HuH-7 (cell line): Measurements from ENCODE around the gene EPAS1.

Source experiments
- DNase-seq: peaks from one replicate; pipeline ENCODE4 v3.0.0; 2011; ENCODE audit warnings: low spot score

Gene EPAS1

GRCh38 chr2:46410273-46411244 lies 113.4 kb downstream of the EPAS1 start:
- no peak for DNase-seq

DNA sequence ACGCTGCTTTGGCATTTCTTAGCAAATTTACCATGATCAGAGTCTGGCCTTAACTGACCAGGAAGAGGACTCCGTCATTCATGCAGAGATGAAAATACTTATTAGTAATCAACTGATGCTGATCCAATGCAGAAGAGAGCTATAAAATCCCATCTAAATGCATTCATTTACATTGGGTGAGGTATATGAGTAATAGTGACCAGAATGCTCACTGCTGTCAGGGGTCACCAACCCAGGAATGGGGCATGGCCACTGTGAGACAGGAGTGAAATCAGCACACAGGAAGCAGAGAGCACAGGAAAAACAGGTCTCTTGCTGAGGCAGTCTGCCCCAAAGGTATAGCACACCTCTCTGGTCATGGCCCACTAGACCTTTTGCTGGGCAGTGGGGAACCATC lies 114.0 kb downstream of the EPAS1 start:
- no peak for DNase-seq

DNA sequence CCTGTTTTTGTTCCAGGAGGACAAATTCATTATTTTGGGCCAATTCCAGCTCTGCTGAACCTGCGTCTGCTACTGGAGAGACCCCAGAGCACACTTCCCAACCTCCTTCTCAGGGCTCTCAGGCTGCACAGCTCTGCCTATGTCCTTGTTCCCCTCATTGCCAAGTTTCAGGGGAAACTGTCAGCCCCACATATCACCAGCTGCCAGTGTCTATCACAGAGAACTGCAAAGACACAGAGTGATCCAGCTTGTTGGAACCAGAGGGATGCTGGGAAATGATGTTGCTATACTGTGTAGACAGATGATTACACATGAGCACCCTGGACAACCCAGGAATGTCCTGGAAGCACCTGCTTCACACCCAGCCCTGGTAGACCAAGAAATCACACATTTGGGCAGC lies 114.8 kb downstream of the EPAS1 start:
- DNase-seq = no peak

DNA sequence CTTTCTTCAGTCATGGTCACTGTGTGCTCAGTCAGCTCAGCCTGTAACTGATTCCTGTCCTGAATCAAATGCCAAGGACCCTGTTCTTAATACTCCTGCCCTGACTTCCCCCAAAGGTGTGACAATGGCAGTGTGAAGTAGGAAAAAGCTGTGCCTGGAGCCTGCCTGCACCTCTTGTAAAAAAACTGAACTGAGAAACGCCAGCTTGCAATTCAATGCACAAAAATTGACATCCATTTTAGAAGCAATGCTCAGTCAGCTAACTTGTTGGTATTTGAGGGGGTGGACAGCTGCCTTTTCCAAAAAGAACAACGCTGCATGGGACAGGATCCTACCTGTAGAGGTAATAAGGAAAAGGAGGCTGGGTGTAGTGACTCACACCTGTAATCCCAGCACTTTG lies 115.9 kb downstream of the EPAS1 start:
- no peak for DNase-seq

DNA sequence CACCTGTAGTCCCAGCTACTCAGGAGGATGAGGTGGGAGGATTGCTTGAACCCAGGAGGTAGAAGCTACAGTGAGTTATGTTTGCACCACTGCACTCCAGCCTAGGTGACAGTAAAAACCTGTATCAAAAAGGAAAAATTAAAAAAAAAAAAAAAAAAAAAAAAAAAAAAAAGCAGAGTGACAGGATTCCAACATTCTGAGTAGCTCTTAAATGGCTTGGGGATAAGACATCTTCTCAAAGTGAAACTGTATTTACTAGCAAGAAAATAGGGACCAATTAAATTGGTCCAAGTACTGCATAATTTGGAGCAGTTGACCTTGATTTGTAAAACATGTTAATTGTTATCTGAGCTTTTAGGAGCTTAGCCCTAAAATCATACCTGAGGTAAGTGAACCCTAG lies 116.4 kb downstream of the EPAS1 start:
- DNase-seq = no peak

DNA sequence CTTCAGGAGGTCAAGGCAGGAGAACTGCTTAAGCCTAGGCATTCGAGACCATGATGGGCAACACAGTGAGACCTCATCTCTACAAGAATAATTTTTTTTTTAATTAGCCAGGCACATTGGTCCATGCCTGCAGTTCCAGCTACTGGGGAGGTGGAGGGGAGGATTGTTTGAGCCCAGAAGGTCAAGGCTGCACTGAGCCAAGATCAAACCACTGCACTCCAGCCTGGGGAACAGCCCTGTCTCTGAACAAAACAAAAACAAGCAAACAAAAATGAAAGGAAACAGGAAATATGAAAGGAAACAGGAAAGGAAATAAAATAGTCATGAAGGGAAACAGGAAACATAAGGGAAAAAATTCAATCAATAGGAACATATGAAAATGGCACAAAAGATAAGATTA lies 117.5 kb downstream of the EPAS1 start:
- no peak for DNase-seq

DNA sequence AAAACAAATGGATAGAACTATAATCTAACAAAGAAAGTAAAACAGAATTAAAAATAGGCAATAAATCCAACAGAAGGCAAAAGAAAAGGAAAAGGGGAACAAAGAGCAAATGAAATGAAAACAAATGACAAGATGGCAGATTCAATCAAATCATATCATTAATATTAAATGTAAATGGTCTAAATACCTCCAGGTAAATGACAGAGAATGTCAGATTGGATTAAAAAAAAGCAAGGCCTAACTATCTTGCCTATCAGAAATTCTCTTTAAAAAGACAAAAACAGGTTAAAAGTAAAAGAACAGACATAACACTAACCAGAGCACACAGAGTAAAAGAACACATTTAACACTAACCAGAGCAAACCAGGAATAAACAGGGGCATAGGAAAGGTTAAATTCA lies 119.1 kb downstream of the EPAS1 start:
- DNase-seq = no peak

- no peak for DNase-seq
Measured at GRCh38 chr2:46416739-46417403, 119.7 kb downstream of the EPAS1 start.

DNA sequence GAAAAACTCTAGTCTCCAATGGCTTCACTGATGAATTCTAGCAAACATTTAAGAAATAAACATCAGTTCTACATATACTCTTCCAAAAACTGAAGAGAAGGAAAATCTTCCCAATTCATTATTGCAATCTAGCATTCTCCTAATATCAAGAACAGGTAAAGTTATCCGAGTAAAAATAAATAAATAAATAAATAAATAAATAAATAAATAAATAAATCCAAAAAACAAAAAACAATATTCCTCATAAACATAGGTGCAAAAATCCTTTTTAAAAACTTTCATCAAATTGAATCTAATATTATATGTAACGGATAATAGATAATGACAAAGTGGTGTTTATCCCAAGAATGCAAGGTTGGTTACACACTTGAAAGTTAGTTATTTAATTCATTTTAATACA lies 123.7 kb downstream of the EPAS1 start:
- DNase-seq = no peak

DNA sequence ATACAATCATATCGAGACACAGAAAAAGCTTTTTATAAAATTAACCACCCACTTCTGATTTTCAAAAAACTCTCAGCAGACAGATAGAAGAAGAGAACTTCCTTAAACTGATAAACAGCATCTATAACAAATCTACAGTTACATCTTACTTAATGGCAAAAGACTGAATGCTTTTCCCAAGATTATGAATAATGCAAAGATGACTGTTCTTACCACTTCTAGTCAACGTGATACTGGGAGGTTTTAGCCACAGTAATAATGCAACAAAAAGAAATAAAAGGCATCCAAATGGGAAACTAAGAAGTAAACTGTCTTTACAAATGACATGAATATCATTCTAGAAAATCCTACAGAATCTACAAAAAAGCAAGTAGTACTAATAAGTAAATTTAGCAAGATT lies 124.2 kb downstream of the EPAS1 start:
- no peak for DNase-seq

DNA sequence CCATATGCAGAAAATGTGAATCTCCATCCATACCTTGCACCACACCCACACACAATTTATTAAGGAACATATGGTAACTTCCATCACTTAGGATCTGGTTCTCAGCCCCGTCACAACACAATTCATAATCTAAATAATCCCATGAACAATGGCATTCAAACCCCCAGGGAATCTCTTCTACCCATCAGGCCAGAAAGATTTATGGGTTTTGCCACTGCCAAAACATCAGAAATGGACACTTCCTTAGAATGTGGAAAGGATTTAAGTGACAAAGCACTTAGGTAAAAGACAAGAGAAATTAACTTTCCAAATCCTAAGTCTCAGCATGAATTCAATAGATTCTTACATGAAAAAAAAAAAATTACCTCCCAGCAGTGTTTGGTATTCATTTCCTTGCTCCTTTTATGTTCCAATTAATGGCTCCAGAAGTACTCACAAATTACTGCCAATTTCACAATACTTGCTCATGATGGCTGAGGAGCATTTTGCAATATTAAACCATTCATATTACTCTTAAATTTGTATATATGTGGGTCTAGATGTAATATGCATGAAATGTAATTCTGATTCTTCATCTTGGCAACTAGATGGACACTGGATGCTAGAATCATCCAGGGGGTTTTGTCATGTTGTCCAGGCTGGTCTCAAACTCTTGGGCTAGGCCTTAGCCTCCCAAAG lies 125.6 kb downstream of the EPAS1 start:
- DNase-seq = no peak

DNA sequence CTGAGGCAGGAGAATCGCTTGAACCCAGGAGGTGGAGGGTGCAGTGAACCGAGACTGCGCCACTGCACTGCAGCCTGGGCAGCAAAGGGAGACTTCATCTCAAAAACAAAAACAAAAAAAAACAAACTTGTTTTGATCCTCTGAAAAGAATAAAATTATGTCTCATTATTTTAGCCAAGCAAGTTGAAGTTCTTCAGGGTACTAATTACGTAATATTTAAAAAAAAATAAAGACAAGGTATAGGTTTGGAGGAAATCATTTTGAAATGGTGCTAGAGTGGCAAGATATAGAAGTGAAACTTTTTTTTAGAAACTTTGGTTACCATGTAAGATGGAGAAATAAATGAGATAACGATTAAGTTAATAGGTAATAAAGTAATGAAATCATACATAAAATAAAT lies 127.7 kb downstream of the EPAS1 start:
- no peak for DNase-seq

GRCh38 chr2:46428911-46429436 lies 131.8 kb downstream of the EPAS1 start:
- DNase-seq = no peak

DNA sequence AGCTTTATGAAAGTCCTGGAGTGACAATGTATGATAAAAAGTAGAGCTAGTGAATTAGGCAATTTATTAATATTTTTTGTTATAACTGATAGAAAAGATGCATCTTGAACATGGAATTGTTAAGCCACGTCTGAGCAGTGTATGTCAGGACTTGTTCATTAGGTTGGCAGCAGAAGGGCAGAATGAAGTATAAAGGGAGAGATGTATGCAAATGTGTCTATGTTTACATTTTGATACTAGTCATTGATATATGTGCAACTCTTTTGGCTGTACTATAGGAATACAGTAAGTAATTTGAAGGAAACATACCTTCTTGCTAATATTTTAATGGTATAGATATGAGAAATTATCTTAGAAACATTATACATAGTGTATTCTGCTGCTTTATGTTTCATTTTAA lies 133.2 kb downstream of the EPAS1 start:
- no peak for DNase-seq

GRCh38 chr2:46430992-46431391 lies 133.8 kb downstream of the EPAS1 start:
- no peak for DNase-seq

DNA sequence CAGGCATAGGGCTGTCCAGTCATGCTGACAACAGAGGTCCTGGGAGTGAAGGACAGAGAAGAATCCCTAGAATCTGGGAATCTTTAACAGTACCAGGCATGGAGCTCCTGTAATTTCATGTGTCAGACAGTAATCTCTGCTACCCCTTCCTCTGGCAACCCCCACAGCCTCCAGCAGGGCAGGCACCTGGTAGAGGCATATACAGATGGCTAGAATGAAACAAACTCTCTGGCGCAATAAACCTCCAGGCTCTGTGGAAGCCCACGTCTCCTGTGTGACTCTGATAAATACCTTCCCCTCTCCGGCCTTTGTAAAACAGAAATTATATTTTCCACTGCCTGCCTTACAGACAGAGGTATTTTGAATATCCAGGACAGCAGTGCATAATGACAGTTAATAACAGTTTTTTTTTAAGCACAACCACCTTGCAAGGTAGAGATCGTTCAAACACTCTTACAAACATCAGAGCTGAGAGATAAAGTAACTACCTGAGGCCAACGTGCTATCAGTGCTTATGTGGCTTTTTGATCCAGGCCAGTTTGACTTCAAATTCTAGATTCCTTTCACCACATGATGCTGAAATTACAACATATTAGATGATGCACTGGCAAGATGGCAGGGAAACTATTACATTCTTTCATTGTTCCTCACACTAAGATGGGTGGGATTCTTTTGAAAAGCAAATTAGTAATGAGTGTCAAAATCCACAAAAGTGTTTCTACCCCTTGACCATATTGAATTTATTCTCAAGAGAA lies 134.5 kb downstream of the EPAS1 start:
- DNase-seq = no peak

DNA sequence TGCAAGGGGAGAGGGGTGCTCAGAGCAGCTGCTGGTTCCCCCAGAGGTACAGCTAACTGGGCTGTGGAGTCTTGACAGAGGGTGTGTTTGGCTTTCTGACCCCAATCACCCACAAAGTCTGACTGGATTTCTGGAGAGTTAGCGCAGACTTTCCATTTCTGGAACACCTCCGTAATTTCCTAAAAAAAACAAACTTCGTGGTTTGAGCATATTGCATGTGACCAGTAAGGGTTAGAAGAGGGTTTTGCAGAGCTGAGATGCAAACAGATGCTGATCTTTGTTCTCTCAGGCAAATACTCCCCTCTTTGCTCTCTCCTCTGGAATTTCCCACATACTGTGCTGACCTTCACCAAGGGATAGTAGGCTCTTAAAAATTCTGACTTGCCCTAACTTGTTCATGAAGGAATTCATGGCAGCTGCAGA lies 137.7 kb downstream of the EPAS1 start:
- no peak for DNase-seq

DNA sequence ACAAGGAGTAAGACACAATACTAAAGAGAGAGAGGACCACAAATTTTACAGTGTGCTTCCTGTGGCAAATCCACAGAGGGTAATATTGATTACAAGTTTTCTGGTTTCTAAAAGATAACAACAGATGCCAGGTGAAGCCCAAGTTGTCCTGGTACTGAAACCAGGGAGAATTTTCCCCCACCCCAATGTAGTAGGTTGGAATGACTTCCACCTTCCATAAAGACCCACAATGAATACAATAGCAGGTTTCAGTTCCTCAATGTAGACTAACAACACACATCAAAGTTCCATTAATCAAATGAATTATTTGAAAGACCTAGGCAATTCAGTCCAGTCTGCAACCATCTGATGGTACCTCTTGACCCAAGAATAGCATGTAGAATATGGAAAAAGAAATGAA lies 138.1 kb downstream of the EPAS1 start:
- DNase-seq = no peak

DNA sequence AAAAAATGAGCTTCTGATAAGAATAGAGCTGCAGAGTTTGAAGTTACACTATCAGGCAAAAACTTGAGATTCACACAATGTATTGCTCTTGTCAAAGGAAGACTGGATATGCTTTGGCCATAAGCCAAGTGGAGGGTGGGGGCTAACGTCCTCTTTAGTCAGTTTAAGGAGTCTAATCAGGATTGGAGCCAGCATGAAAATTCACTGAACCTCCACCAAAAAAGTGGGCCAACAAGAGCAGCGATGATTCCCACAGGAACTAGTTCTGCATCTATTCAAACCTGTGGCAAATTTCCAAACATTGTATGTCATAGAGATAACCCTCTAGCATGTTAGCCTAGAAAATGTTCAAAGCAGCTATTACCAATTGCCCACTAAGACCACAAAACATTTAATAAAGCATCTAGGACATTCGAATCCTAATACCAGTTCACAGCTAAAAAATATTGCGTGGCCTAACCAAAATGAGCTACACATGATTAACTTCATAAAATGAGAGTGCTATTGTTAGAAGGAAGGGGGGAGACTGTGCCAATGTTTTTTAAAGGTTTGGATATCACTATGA lies 138.7 kb downstream of the EPAS1 start:
- DNase-seq = no peak
